LNCaP clone FGC (cell line): ENCODE results near the gene BNIPL.

Experiments used
- DNase-seq: peaks from one replicate; pipeline ENCODE4 v3.0.0-alpha.2; 2011; ENCODE audit warnings: low read depth
- H3K4me3 ChIP-seq: 2 replicates; pipeline ENCODE4 v1.5.1; 2011; ENCODE audit warnings: mild to moderate bottlenecking, low read depth, low read length, control low read depth
- CTCF ChIP-seq: IDR thresholded peaks from 2 replicates; pipeline ENCODE4 v1.5.1; 2012; ENCODE audit warnings: mild to moderate bottlenecking; ENCODE audit not compliant: control insufficient read depth, insufficient read depth; ENCODE audit errors: extremely low read depth

BNIPL gene

DNA sequence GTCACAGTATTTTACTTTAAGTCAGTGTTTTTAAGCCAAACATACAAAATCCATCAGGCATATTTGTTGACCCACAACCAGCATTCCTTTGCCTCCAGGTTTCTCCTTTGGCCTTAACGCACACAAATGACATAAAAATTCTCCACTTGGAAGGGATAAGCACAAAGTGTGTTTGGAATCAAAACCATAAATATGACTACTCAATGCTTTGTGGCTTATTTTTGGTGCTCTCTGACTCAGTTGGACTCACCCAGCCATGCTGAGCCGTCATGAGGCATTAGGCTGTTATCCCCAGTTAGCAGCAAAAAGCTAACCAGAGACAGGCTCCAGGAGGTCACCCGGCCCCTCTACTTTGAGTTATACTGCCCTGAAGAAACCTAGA lies 27.2 kb upstream of the BNIPL start:
- DNase-seq: no peak
- H3K4me3 ChIP-seq: peak overlapping the region; percentile 63
- no peak for TF ChIP-seq CTCF

DNA sequence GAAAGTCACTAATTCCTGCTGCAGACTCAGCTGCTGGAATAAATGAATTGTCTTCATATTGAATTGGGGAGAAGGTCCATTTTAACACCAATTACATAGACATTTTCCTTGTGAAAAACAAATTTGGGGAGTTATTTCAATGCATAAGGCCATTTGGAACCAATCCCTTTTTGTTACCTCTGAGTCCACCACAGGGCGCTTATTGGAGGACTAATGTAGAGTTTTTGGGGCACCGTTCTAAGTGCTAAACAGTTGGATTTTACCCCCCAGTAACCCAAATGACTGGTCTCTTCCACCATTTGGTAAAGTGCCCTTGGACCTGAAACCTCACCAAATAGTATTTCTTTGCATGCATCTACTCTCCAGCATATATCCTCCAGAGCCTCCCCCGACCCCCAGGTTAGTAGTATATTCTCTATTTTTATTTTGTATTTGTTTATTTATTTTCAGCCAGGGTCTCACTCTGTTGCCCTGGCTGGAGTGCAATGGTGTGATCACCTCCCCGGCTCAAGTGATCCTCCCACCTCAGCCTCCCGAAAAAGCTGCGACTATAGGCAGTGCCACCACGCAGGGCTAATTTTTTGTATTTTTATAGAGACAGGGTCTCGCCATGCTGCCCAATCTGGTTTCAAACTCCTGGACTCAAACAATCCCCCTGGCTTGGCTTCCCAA lies 26.6 kb upstream of the BNIPL start:
- no peak for DNase-seq
- no peak for TF ChIP-seq CTCF
- H3K4me3 ChIP-seq: no peak overlapping the region

DNA sequence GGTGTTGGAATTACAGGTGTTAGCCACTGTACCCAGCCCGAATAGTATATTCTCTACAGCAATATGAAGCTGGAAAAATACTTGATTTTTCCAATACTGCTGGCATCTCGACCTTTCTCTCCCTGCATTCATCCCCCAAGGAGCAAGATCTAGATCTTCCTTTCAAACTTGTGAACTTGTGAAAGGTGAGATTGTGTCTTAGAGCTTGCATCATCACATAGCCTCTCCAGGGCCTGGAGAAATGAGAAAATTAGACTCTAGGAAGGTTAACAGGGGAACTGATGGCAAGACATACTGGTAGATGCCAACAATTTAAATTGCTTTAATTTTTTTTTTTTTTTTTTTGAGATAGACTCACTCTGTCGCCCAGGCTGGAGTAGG lies 26.1 kb upstream of the BNIPL start:
- no peak for TF ChIP-seq CTCF
- DNase-seq: no peak
- no peak overlapping the region for H3K4me3 ChIP-seq

- no peak for TF ChIP-seq CTCF
- H3K4me3 ChIP-seq: no peak overlapping the region
- no peak for DNase-seq
These were observed 25.1 kb upstream of the BNIPL start for GRCh38 chr1:151011154-151011850.

DNA sequence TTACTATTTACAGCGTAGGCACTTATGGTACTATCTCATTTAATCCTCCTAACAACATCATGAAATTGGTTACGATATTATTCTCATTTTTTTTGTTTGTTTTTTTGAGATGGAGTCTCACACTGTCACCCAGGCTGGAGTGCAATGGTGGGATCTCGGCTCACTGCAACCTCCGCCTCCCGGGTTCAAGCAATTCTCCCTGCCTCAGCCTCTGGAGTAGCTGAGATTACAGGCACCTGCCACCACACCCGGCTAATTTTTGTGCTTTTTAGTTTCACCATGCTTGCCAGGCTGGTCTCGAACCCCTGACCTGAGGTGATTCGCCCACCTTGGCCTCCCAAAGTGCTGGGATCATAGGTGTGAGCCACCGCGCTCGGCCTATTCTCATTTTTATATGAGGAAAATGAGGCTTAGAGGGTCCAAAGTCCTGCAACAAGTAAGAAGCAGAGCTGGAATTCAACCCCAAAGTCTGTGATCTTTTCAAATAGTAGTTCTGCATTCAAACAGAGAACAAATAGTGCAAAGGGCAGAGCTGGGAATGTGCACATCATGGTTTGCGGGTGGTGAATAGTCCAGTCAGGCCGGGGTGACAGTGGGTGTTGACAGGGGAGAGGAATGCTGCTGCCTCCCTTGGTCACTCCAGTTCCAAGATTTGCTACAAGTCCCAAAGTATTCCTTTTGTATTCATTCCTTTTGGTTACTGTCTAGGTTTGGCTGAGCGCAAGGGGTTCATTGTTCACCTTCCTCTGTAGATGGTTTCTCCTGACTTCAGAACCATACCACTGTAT lies 23.5 kb upstream of the BNIPL start:
- DNase-seq: no peak
- H3K4me3 ChIP-seq: no peak overlapping the region
- no peak for TF ChIP-seq CTCF

GRCh38 chr1:151013518-151013917 lies 22.9 kb upstream of the BNIPL start:
- no peak for TF ChIP-seq CTCF
- DNase-seq: no peak
- H3K4me3 ChIP-seq: no peak overlapping the region
